GM21619 (cell line): Measurements from ENCODE around the gene BMPR1B.

Experiments used
- ATAC-seq: cut with Tn5 transposase; IDR thresholded peaks from one replicate; pipeline ENCODE4 v1.9.1; 2021; ENCODE audit not compliant: unreplicated experiment

BMPR1B gene

GRCh38 chr4:94905511-94905910 lies 147.8 kb downstream of the BMPR1B start:
- ATAC-seq: no peak

GRCh38 chr4:94909645-94910044 lies 151.9 kb downstream of the BMPR1B start:
- ATAC-seq: no peak

- ATAC-seq: no peak
Measured at GRCh38 chr4:94911106-94911505, 153.4 kb downstream of the BMPR1B start.

- ATAC-seq: no peak
Measured at GRCh38 chr4:94912606-94913005, 154.9 kb downstream of the BMPR1B start.

- peak; percentile 85 for ATAC-seq
Measured at GRCh38 chr4:94913316-94913715, 155.6 kb downstream of the BMPR1B start.

GRCh38 chr4:94917146-94917545 lies 159.4 kb downstream of the BMPR1B start:
- ATAC-seq: no peak

- no peak for ATAC-seq
Measured at GRCh38 chr4:94918543-94918942, 160.8 kb downstream of the BMPR1B start.

GRCh38 chr4:94920369-94920768 lies 162.6 kb downstream of the BMPR1B start:
- ATAC-seq: no peak

- no peak for ATAC-seq
Measured at GRCh38 chr4:94924566-94924965, 166.8 kb downstream of the BMPR1B start.

GRCh38 chr4:94925764-94926347 lies 168.1 kb downstream of the BMPR1B start:
- ATAC-seq: no peak

GRCh38 chr4:94926936-94927335 lies 169.2 kb downstream of the BMPR1B start:
- ATAC-seq: no peak

- no peak for ATAC-seq
Measured at GRCh38 chr4:94927696-94928095, 169.9 kb downstream of the BMPR1B start.

- no peak for ATAC-seq
Measured at GRCh38 chr4:94929696-94930095, 171.9 kb downstream of the BMPR1B start.

- no peak for ATAC-seq
Measured at GRCh38 chr4:94931626-94932025, 173.9 kb downstream of the BMPR1B start.

- no peak for ATAC-seq
Measured at GRCh38 chr4:94932366-94932765, 174.6 kb downstream of the BMPR1B start.

GRCh38 chr4:94933799-94934198 lies 176.0 kb downstream of the BMPR1B start:
- no peak for ATAC-seq

GRCh38 chr4:94934201-94934600 lies 176.4 kb downstream of the BMPR1B start:
- ATAC-seq: no peak

- no peak for ATAC-seq
Measured at GRCh38 chr4:94934864-94935263, 177.1 kb downstream of the BMPR1B start.

GRCh38 chr4:94936854-94937253 lies 179.1 kb downstream of the BMPR1B start:
- no peak for ATAC-seq

- ATAC-seq: no peak
Measured at GRCh38 chr4:94939791-94940519, 182.2 kb downstream of the BMPR1B start.

GRCh38 chr4:94940520-94940908 lies 182.8 kb downstream of the BMPR1B start:
- no peak for ATAC-seq

- no peak for ATAC-seq
Measured at GRCh38 chr4:94941706-94942105, 184.0 kb downstream of the BMPR1B start.

GRCh38 chr4:94944726-94945125 lies 187.0 kb downstream of the BMPR1B start:
- ATAC-seq: no peak
